Body of pancreas (tissue), 4 donors: Measurements from ENCODE around the gene DCLK2. TPM values are rescaled to one million over a fixed set of nuclear protein-coding genes. Genes with fewer than 3 reads are reported as not detected.

Experiments used
- ATAC-seq: fragments of 150-250 bp; one replicate; pipeline ENCODE4 v1.9.1; 2016
- DNase-seq, 4 donors: peaks; one replicate each; pipeline ENCODE4 v3.0.0-alpha.2; 2019
- H3K27ac ChIP-seq, 4 donors: fragments of 200-600 bp; sonication (generic); 1 replicate in 3 of 4; 2 replicates in 1 of 4; pipeline versions ENCODE4 v1.5.1 to v1.6.1; 2016 to 2019; ENCODE audit warnings: mild to moderate bottlenecking in 1 of 4, mixed read lengths in 1 of 4, moderate library complexity in 1 of 4
- H3K27me3 ChIP-seq, 2 donors: fragments of 200-600 bp; sonication (generic); one replicate each; pipeline ENCODE4 v1.6.0; 2016; ENCODE audit warnings: mild to moderate bottlenecking in 1 of 2
- H3K36me3 ChIP-seq, 2 donors: fragments of 200-600 bp; sonication (generic); replicated peaks in 1 of 2; 2 replicates each; pipeline ENCODE4 v1.5.1; 2016; ENCODE audit warnings: low read depth in 2 of 2; ENCODE audit not compliant: insufficient read depth in 1 of 2
- H3K4me1 ChIP-seq: fragments of 200-600 bp; sonication (generic); one replicate; pipeline ENCODE4 v1.6.0; 2016
- H3K4me3 ChIP-seq, 2 donors: fragments of 200-600 bp; sonication (generic); 1 replicate in 1 of 2; 2 replicates in 1 of 2; pipeline ENCODE4 v1.5.1; 2016 to 2019
- H3K9me3 ChIP-seq, 3 donors: fragments of 200-600 bp; sonication (generic); 1 replicate in 2 of 3; 2 replicates in 1 of 3; pipeline ENCODE4 v1.5.1; 2016
- POLR2A ChIP-seq, 3 donors: fragments of 450-650 bp; IDR thresholded peaks; one replicate each; pipeline ENCODE4 v1.6.1; 2016; ENCODE audit warnings: antibody characterized with exemption in 3 of 3, mild to moderate bottlenecking in 2 of 3
- WGBS, 2 donors: methylation state at CpG; one replicate each; pipeline ENCODE4 v1.1.5; 2017; 5-methylcytosine and 5-hydroxymethylcytosine counted together
- intact Hi-C: fragments of 100-400 bp; cut with DNase I; formaldehyde crosslinking; loops from one replicate; pipeline ENCODE4 v1.15.1; 2023
- total RNA-seq, 2 donors: library from RNA; depleted of rRNA; stranded (reverse); fragments of >200 nt; gene quantifications; one replicate each; pipeline ENCODE4 v1.1.0, GENCODE V29; 2016
- TF ChIP-seq, protein P1 (sequence below), 7 experiments: fragments of 450-650 bp in 4 of 7; fragments of 200-600 bp in 3 of 7; sonication (generic) in 3 of 7; IDR thresholded peaks; one replicate each; pipeline ENCODE4 v1.5.1; 2016 to 2019; ENCODE audit warnings: antibody characterized with exemption in 7 of 7

The DCLK2 gene
- total RNA-seq, 2 donors from 2014 or later, result 3.6 to 4.6 TPM

DNA sequence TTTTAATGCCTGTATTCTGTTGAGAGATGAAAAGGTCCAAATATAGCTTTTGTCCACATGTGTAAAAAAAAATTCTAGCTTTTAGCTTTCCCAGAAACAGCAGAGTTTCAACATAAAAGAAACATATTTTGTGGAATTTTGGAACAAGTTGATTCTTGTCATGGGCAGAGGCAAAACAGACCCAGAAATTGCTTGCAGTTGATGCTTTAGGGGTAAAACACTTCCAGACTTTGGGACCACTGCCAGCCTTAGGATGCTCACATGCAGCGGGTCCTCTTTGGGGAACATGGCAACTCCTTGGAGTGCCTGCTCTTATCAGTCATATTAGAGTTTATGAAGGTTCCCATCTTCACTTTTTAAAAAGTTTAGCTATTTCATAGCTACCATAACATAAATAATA, 30.4 kb downstream of the DCLK2 start:
- Histone ChIP-seq H3K36me3 (no peaks in the 10 kb centered on the region), H3K9me3 (no peaks in the 10 kb centered on the region), H3K4me3 (no peak overlapping the region), H3K4me1 (no peaks in the 10 kb centered on the region), H3K27ac (no peak overlapping the region), H3K27me3 (no peaks in the 10 kb centered on the region)
- intact Hi-C loops, result no loop called here
- TF ChIP-seq, protein P1, sequence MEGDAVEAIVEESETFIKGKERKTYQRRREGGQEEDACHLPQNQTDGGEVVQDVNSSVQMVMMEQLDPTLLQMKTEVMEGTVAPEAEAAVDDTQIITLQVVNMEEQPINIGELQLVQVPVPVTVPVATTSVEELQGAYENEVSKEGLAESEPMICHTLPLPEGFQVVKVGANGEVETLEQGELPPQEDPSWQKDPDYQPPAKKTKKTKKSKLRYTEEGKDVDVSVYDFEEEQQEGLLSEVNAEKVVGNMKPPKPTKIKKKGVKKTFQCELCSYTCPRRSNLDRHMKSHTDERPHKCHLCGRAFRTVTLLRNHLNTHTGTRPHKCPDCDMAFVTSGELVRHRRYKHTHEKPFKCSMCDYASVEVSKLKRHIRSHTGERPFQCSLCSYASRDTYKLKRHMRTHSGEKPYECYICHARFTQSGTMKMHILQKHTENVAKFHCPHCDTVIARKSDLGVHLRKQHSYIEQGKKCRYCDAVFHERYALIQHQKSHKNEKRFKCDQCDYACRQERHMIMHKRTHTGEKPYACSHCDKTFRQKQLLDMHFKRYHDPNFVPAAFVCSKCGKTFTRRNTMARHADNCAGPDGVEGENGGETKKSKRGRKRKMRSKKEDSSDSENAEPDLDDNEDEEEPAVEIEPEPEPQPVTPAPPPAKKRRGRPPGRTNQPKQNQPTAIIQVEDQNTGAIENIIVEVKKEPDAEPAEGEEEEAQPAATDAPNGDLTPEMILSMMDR (IDR thresholded peaks at IDR 0.05), result no peak
- no peak for TF ChIP-seq POLR2A (IDR thresholded peaks at IDR 0.05)
- no peak for ATAC-seq
- no peak for DNase-seq
- 88 to 91% methylated on average over 1 of the region's 1 CpG for WGBS, 2 donors

DNA sequence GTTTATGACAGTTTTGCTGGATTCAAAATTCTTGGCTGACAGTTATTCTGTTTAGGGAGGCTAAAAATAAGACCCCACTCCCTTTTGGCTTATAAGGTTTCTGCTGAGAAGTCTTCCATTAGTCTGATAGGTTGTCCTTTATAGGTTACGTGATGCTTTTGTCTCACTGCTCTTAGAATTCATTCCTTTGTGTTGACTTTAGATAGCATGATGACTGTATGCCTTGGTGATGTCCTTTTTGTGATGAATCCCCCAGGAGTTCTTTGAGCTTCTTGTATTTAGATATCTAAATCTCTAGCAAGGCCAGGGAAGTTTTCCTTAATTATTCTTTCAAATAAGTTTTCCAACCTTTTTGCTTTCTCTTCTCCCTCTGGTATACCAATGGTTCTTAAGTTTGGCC, 36.4 kb downstream of the DCLK2 start:
- TF ChIP-seq POLR2A (IDR thresholded peaks at IDR 0.05), result no peak
- TF ChIP-seq, protein P1 (IDR thresholded peaks at IDR 0.05), result no peak
- Histone ChIP-seq H3K9me3 (no peaks in the 10 kb centered on the region), H3K27ac (no peak overlapping the region), H3K4me1 (peaks cover 6% of the 10 kb centered on the region), H3K4me3 (no peak overlapping the region), H3K36me3 (no peaks in the 10 kb centered on the region), H3K27me3 (no peaks in the 10 kb centered on the region)
- WGBS, 2 donors, result 100% methylated on average over 1 of the region's 1 CpG
- intact Hi-C loops, result no loop called here
- DNase-seq, result no peak
- no peak for ATAC-seq

DNA sequence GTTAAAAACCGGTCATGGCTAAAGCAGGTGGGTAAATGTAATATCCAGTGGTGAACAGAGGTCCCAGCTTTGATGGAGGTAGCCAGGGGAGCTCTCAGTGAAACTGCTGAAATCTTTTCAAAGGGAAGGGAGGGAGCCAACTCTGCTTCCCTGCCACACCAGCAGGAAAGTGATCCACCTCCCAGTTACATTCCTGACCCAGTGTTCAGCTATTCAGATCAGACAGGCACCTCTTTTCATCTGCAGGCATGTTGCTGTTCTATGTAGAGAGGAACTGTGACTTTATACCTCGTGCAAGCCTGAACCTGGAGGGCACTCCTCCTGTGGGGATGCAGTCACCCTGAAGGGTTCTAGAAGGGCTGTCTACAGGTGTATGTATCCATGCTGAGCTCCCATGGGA, 37.6 kb downstream of the DCLK2 start:
- Histone ChIP-seq H3K27me3 (no peaks in the 10 kb centered on the region), H3K4me1 (peaks cover 8% of the 10 kb centered on the region), H3K4me3 (no peak overlapping the region), H3K9me3 (no peaks in the 10 kb centered on the region), H3K27ac (no peak overlapping the region), H3K36me3 (no peaks in the 10 kb centered on the region)
- ATAC-seq (no peak), DNase-seq (no peak)
- intact Hi-C loops, result no loop called here
- TF ChIP-seq, protein P1 (IDR thresholded peaks at IDR 0.05), result no peak
- no peak for TF ChIP-seq POLR2A (IDR thresholded peaks at IDR 0.05)
- 75 to 94% methylated on average over 1 to 2 of the region's 2 CpGs for WGBS, 2 donors

DNA sequence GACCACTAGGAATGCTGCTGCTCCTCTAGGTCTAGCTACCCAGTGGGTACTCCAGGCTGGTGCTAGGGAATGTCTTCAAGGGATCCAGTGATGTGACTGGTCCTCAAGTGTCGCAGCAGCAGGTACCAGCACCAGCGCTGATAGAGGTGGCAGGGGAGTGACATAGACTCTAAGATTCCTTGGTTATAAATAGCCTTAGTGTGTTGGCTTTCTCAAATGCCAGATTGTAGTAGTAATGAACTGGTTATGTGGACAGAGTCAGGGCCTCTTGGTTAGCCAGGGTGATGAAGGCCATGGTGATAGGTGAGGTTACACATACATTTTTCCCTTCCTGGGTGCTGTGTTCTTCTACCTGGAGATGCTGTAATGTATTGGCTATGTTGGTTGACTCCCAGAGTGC, 38.3 kb downstream of the DCLK2 start:
- peaks cover 8% of the 10 kb centered on the region for H3K4me1 ChIP-seq
- H3K27ac ChIP-seq, result no peak overlapping the region
- 90 to 91% methylated on average over 2 of the region's 2 CpGs for WGBS, 2 donors
- ATAC-seq, result no peak
- no peak for DNase-seq
- TF ChIP-seq POLR2A (IDR thresholded peaks at IDR 0.05), result no peak
- TF ChIP-seq, protein P1 (IDR thresholded peaks at IDR 0.05), result no peak
- H3K27me3 ChIP-seq, result no peaks in the 10 kb centered on the region
- no peak overlapping the region for H3K4me3 ChIP-seq
- no peaks in the 10 kb centered on the region for H3K36me3 ChIP-seq
- intact Hi-C loops, result no loop called here
- H3K9me3 ChIP-seq, result no peaks in the 10 kb centered on the region

DNA sequence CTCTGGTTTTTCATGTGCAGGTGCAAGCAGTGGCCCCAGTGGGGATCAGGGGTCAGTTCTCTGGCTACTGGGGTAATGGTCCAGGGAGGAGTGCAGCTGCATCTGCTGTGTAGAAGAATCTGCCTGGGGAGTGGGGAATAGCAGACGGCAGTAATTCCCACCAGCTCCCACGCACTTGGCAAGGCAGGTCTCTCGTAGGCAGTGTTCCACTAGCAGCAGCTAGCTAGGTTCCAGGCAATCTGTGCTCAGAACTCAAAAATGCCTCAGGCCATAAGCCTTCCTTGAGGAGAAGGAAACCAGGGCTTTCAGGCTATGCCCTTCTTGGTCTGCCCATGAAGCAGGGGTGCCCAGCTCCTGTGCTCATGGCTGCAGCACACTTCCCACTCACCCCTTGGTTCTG, 38.8 kb downstream of the DCLK2 start:
- no peak overlapping the region for H3K27ac ChIP-seq
- ATAC-seq (no peak), DNase-seq (peak in 1 of 4 donors; percentile 8)
- H3K36me3 ChIP-seq, result no peaks in the 10 kb centered on the region
- TF ChIP-seq, protein P1 (IDR thresholded peaks at IDR 0.05), result no peak
- no peak for TF ChIP-seq POLR2A (IDR thresholded peaks at IDR 0.05)
- no peaks in the 10 kb centered on the region for H3K9me3 ChIP-seq
- 84 to 95% methylated on average over 3 of the region's 3 CpGs for WGBS, 2 donors
- H3K4me1 ChIP-seq, result peaks cover 8% of the 10 kb centered on the region
- intact Hi-C loops, result no loop called here
- H3K4me3 ChIP-seq, result no peak overlapping the region
- no peaks in the 10 kb centered on the region for H3K27me3 ChIP-seq
